Hepatic stellate cell (primary cell): ENCODE results near the gene COL19A1.

Experiments used
- DNase-seq: peaks from one replicate; pipeline ENCODE4 v3.0.0; 2011; ENCODE audit warnings: low spot score

COL19A1 gene

GRCh38 chr6:70124882-70125545, 258.7 kb downstream of the COL19A1 start:
- DNase-seq: peak; percentile 37

- DNase-seq: no peak
Observed at GRCh38 chr6:70125602-70126001, 259.2 kb downstream of the COL19A1 start.

- DNase-seq: no peak
Observed at GRCh38 chr6:70129341-70129740, 263.0 kb downstream of the COL19A1 start.

- DNase-seq: no peak
Observed at GRCh38 chr6:70130865-70131264, 264.5 kb downstream of the COL19A1 start.

GRCh38 chr6:70131528-70131927, 265.2 kb downstream of the COL19A1 start:
- peak; percentile 9 for DNase-seq

GRCh38 chr6:70133246-70133645, 266.9 kb downstream of the COL19A1 start:
- no peak for DNase-seq

GRCh38 chr6:70134542-70134941, 268.2 kb downstream of the COL19A1 start:
- no peak for DNase-seq

- DNase-seq: no peak
Observed at GRCh38 chr6:70135219-70136160, 269.1 kb downstream of the COL19A1 start.

GRCh38 chr6:70136996-70137395, 270.6 kb downstream of the COL19A1 start:
- no peak for DNase-seq

GRCh38 chr6:70140496-70140895, 274.1 kb downstream of the COL19A1 start:
- DNase-seq: no peak

GRCh38 chr6:70142034-70142433, 275.7 kb downstream of the COL19A1 start:
- DNase-seq: no peak

- DNase-seq: no peak
Observed at GRCh38 chr6:70145178-70145577, 278.8 kb downstream of the COL19A1 start.

GRCh38 chr6:70149209-70149788, 282.9 kb downstream of the COL19A1 start:
- DNase-seq: no peak

- DNase-seq: no peak
Observed at GRCh38 chr6:70150521-70150920, 284.2 kb downstream of the COL19A1 start.

- DNase-seq: no peak
Observed at GRCh38 chr6:70151616-70152015, 285.3 kb downstream of the COL19A1 start.

- DNase-seq: no peak
Observed at GRCh38 chr6:70152786-70153185, 286.4 kb downstream of the COL19A1 start.

- no peak for DNase-seq
Observed at GRCh38 chr6:70157086-70157485, 290.7 kb downstream of the COL19A1 start.

- no peak for DNase-seq
Observed at GRCh38 chr6:70160276-70160675, 293.9 kb downstream of the COL19A1 start.

- no peak for DNase-seq
Observed at GRCh38 chr6:70162972-70163371, 296.6 kb downstream of the COL19A1 start.

- DNase-seq: no peak
Observed at GRCh38 chr6:70163795-70164194, 297.4 kb downstream of the COL19A1 start.

- DNase-seq: no peak
Observed at GRCh38 chr6:70164556-70164955, 298.2 kb downstream of the COL19A1 start.

GRCh38 chr6:70166088-70166958, 300.0 kb downstream of the COL19A1 start:
- DNase-seq: peak; percentile 31
